ENCODE measurements around the gene FOXB1.

DNA sequence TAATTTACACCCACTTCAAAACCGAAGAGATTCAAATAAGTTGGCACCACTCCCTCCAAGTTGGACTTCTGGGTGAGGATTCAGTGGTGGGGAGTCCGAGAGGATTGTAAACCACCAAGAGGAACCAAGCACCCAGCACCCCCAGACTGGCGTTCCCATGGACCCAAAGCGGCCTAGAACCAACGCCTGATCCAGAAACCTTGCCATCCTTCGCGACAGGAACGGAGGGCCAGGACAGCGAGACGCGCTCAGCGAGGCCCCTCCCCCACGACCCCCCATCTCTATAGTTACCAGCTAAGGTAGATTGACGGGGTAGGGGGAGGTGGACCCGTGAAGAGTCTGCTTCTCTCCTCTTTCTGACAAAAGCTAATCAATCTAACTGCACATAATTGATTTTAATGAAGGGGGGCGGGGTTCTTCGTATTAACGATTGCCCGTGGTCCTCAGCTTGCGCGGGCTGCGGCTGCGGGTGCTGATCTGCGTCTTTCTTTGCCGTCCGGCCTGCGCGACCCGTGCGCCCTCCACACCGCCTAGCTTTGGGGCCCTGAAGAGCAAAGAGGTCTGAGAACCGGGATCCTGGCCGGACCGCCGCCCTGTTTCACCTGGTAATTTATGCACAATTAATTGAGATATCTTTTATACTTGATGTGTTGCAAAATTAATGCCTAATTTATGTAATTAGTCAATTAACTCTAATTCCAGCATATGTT is 10.9 kb upstream of the FOXB1 start:
- TF ChIP-seq, protein P1, sequence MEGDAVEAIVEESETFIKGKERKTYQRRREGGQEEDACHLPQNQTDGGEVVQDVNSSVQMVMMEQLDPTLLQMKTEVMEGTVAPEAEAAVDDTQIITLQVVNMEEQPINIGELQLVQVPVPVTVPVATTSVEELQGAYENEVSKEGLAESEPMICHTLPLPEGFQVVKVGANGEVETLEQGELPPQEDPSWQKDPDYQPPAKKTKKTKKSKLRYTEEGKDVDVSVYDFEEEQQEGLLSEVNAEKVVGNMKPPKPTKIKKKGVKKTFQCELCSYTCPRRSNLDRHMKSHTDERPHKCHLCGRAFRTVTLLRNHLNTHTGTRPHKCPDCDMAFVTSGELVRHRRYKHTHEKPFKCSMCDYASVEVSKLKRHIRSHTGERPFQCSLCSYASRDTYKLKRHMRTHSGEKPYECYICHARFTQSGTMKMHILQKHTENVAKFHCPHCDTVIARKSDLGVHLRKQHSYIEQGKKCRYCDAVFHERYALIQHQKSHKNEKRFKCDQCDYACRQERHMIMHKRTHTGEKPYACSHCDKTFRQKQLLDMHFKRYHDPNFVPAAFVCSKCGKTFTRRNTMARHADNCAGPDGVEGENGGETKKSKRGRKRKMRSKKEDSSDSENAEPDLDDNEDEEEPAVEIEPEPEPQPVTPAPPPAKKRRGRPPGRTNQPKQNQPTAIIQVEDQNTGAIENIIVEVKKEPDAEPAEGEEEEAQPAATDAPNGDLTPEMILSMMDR (IDR thresholded peaks at IDR 0.05) = no peak
- TF ChIP-seq POLR2A (IDR thresholded peaks at IDR 0.05) (no peak), EP300 (IDR thresholded peaks at IDR 0.05) (no peak)
